GM23248 (cell line): ENCODE data around the gene MT1E. TPM values are rescaled to one million over a fixed set of nuclear protein-coding genes. Genes with fewer than 3 reads are reported as not detected.

Experiments
- DNase-seq: peaks from one replicate; pipeline ENCODE4 v3.0.0-alpha.2; 2015
- H2AFZ ChIP-seq: fragments of 200-600 bp; sonication (generic); 2 replicates; pipeline ENCODE4 v1.6.1; 2016; ENCODE audit warnings: antibody characterized with exemption
- H3F3A ChIP-seq: fragments of 200-600 bp; sonication (generic); 2 replicates; pipeline ENCODE4 v1.6.1; 2016; ENCODE audit warnings: mild to moderate bottlenecking, antibody characterized with exemption, mixed run types; ENCODE audit not compliant: insufficient read depth
- H3K27ac ChIP-seq: fragments of 200-600 bp; sonication (generic); 2 replicates; pipeline ENCODE4 v1.5.1; 2016; ENCODE audit warnings: mild to moderate bottlenecking
- H3K27me3 ChIP-seq: fragments of 200-600 bp; sonication (generic); replicated peaks from 2 replicates; pipeline ENCODE4 v1.6.1; 2016; ENCODE audit warnings: mild to moderate bottlenecking; ENCODE audit not compliant: insufficient read depth
- H3K36me3 ChIP-seq: fragments of 200-600 bp; sonication (generic); 2 replicates; pipeline ENCODE4 v1.6.1; 2016; ENCODE audit warnings: low read depth, mild to moderate bottlenecking
- H3K4me1 ChIP-seq: fragments of 200-600 bp; sonication (generic); 2 replicates; pipeline ENCODE4 v1.6.1; 2016; ENCODE audit warnings: mild to moderate bottlenecking; ENCODE audit not compliant: insufficient read depth
- H3K4me2 ChIP-seq: fragments of 200-600 bp; sonication (generic); one replicate; pipeline ENCODE4 v1.6.1; 2016; ENCODE audit warnings: mild to moderate bottlenecking; ENCODE audit not compliant: unreplicated experiment
- H3K4me3 ChIP-seq: fragments of 200-600 bp; sonication (generic); 2 replicates; pipeline ENCODE4 v1.5.1; 2016; ENCODE audit warnings: mild to moderate bottlenecking
- H3K79me2 ChIP-seq: fragments of 200-600 bp; sonication (generic); 2 replicates; pipeline ENCODE4 v1.6.1; 2016; ENCODE audit warnings: mild to moderate bottlenecking; ENCODE audit not compliant: insufficient read depth
- H3K9ac ChIP-seq: fragments of 200-600 bp; sonication (generic); 2 replicates; pipeline ENCODE4 v1.6.1; 2016; ENCODE audit warnings: mild to moderate bottlenecking
- H3K9me2 ChIP-seq: fragments of 200-600 bp; sonication (generic); 2 replicates; pipeline ENCODE4 v1.6.1; 2016; ENCODE audit warnings: mixed run types, mild to moderate bottlenecking, moderate library complexity; ENCODE audit not compliant: insufficient read depth
- H3K9me3 ChIP-seq: fragments of 200-600 bp; sonication (generic); one replicate; pipeline ENCODE4 v1.6.1; 2017; ENCODE audit warnings: low read depth
- H4K20me1 ChIP-seq: fragments of 200-600 bp; sonication (generic); 2 replicates; pipeline ENCODE4 v1.6.0; 2016; ENCODE audit not compliant: insufficient read depth
- EZH2 ChIP-seq: fragments of 200-600 bp; sonication (generic); IDR thresholded peaks from 2 replicates; pipeline ENCODE4 v1.6.1; 2018; ENCODE audit warnings: antibody characterized with exemption, mild to moderate bottlenecking; ENCODE audit not compliant: insufficient read depth, poor library complexity, severe bottlenecking
- EZH2phosphoT487 ChIP-seq: fragments of 200-600 bp; sonication (generic); IDR thresholded peaks from 2 replicates; pipeline ENCODE4 v1.6.1; 2018; ENCODE audit warnings: antibody characterized with exemption, moderate library complexity, mild to moderate bottlenecking, low read depth; ENCODE audit not compliant: insufficient read depth
- WGBS, 2 experiments: methylation state at CpG; one replicate each; pipeline ENCODE4 v1.1.6; 2015 to 2017; ENCODE audit warnings: low lambda C conversion rate in 2 of 2, low coverage in 1 of 2; ENCODE audit errors: missing lambda C conversion rate in 2 of 2; 5-methylcytosine and 5-hydroxymethylcytosine counted together
- in situ Hi-C: fragments of 300-500 bp; cut with MboI; formaldehyde crosslinking; loops from 2 replicates; pipeline ENCODE4 v1.15.0; 2020
- polyA plus RNA-seq: library from polyadenylated mRNA; unstranded; fragments of >200 nt; fragmentation: Nextera tagmentation; extraction: Ambion mirVana; gene quantifications from 2 replicates; pipeline ENCODE4 v1.2.1, GENCODE V29; 2016
- total RNA-seq: library from RNA; depleted of rRNA; stranded (reverse); fragments of >200 nt; shearing (Covaris generic); gene quantifications from 2 replicates; pipeline ENCODE4 v1.2.3, GENCODE V29; 2014

The MT1E gene
- total and polyA plus RNA-seq, 2 experiments from 2014 or later: 178 to 329 TPM

DNA sequence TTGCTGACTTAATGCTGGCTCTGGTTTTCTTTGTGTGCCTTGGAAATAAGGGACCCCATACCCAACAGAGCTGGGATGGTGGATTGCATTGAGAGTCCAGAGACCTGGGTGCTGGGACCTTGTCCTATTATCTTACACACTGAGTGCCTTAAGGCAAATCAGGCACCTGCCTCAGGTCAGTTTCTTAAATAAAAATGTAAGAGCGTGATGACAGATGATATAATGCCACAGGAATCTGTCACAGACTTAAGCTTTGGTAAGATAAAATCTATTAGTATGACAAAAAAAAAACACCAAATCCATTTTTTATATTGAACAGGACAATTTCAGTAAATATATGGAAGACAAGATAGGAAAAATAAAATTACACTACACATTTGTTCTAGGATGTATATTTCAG is 14.5 kb downstream of the MT1E start:
- in situ Hi-C loops: no loop called here
- 88 to 94% methylated on average over 1 of the region's 1 CpG for WGBS, 2 experiments
- no peaks in the 10 kb centered on the region for H3K36me3 ChIP-seq
- no peak overlapping the region for H2AFZ ChIP-seq
- H3K27me3 ChIP-seq: no peaks in the 10 kb centered on the region
- H3K27ac ChIP-seq: no peak overlapping the region
- no peaks in the 10 kb centered on the region for H4K20me1 ChIP-seq
- DNase-seq: no peak
- no peak for TF ChIP-seq EZH2phosphoT487
- TF ChIP-seq EZH2: no peak
- no peak overlapping the region for H3K9ac ChIP-seq
- no peaks in the 10 kb centered on the region for H3K9me2 ChIP-seq
- H3K9me3 ChIP-seq: no peaks in the 10 kb centered on the region
- no peaks in the 10 kb centered on the region for H3K4me1 ChIP-seq
- H3K4me2 ChIP-seq: no peak overlapping the region
- no peaks in the 10 kb centered on the region for H3F3A ChIP-seq
- no peak overlapping the region for H3K4me3 ChIP-seq
- H3K79me2 ChIP-seq: no peaks in the 10 kb centered on the region

DNA sequence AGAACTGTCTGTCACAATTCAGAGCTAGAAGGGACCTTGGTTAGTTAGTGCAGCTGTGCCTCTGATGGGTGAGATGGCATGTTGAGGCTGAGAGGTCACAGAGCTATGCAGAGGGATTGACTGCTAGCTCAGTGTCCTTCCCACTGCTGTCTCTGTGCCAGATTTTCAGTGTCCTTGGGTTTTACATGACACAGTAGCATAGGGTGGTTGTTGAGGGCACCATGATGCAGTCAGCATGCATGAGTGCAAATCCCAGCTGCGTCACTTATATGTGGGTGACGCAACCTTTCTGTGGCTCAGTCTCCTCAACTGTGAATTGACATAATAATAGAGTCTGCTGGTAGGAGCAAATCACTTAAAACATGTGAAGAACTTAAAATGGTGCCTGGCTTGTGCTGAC is 15.6 kb downstream of the MT1E start:
- H3K27ac ChIP-seq: no peak overlapping the region
- DNase-seq: no peak
- H3K9ac ChIP-seq: no peak overlapping the region
- in situ Hi-C loops: no loop called here
- no peaks in the 10 kb centered on the region for H3F3A ChIP-seq
- H3K9me2 ChIP-seq: no peaks in the 10 kb centered on the region
- no peak overlapping the region for H3K4me3 ChIP-seq
- 97 to 98% methylated on average over 2 of the region's 2 CpGs for WGBS, 2 experiments
- no peaks in the 10 kb centered on the region for H3K9me3 ChIP-seq
- H2AFZ ChIP-seq: no peak overlapping the region
- H4K20me1 ChIP-seq: no peaks in the 10 kb centered on the region
- TF ChIP-seq EZH2phosphoT487: no peak
- no peak for TF ChIP-seq EZH2
- no peak overlapping the region for H3K4me2 ChIP-seq
- no peaks in the 10 kb centered on the region for H3K27me3 ChIP-seq
- H3K36me3 ChIP-seq: no peaks in the 10 kb centered on the region
- no peaks in the 10 kb centered on the region for H3K79me2 ChIP-seq
- H3K4me1 ChIP-seq: no peaks in the 10 kb centered on the region

DNA sequence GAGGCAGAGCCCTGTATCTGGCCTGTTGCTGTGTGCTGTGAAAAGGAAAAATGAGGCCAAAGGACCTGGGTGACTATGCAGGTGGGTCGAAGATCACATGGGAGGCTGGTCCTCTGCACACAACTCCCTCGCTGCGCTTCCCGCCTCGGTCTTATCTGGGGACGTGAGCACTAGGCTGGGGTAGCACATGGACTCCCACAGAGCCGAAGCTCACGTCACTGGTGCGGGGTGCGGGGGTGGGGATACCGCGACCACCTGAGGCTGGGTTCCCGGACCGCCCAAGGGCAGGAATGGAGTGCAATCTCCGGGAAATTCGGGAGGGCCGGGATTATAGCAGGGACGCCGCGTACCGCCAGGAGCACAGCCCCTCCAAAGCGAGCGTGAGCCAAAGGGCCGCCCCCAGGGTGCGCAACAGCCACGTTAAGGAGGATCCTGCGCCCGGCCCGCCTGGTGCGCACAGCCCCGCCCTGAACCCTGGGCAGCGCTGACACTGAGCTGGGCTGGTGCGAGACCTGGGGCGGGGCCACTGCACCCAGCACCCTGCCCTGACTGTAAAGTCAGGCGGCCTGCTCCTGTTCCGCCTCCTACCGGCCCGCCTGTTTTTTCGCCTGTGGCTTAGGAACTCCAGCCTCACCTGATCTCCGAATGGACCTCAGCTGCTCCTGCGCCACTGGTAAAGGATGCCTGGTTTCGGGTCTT is 17.6 kb downstream of the MT1E start:
- TF ChIP-seq EZH2: no peak
- TF ChIP-seq EZH2phosphoT487: no peak
- peak overlapping the region; percentile 23 for H3K4me3 ChIP-seq
- no peaks in the 10 kb centered on the region for H3K36me3 ChIP-seq
- no peaks in the 10 kb centered on the region for H3K4me1 ChIP-seq
- H3F3A ChIP-seq: no peaks in the 10 kb centered on the region
- DNase-seq: peak; percentile 65
- in situ Hi-C loops: no loop called here
- H3K79me2 ChIP-seq: no peaks in the 10 kb centered on the region
- H3K27ac ChIP-seq: no peak overlapping the region
- H3K9me2 ChIP-seq: no peaks in the 10 kb centered on the region
- no peaks in the 10 kb centered on the region for H4K20me1 ChIP-seq
- no peak overlapping the region for H3K4me2 ChIP-seq
- peaks cover 12% of the 10 kb centered on the region for H3K27me3 ChIP-seq
- H2AFZ ChIP-seq: peak overlapping the region; percentile 56; the same call in 1 of the 2 replicates
- 21 to 26% methylated on average over 41 to 42 of the region's 42 CpGs for WGBS, 2 experiments
- H3K9me3 ChIP-seq: no peaks in the 10 kb centered on the region
- no peak overlapping the region for H3K9ac ChIP-seq

DNA sequence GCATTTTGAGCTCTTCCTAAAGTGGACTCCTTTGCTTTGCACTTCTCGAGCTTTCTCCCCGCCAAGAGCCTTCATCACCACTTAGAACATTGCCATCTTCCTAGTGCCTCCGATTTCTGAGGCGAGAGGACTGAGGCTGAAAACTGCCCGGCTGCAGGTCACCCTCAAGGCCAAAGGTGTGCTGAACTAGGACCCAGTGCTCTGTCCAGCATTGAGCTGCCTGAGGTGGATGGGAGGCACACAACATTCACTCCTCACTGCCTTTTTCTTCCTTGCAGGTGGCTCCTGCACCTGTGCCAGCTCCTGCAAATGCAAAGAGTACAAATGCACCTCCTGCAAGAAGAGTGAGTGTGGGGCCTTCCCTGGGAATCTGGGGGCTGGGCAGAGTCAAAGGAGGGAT is 18.3 kb downstream of the MT1E start:
- in situ Hi-C loops: no loop called here
- Histone ChIP-seq H2AFZ (peak overlapping the region; percentile 56; the same call in 1 of the 2 replicates), H3K27ac (no peak overlapping the region), H3K4me1 (no peaks in the 10 kb centered on the region), H3K9me2 (no peaks in the 10 kb centered on the region), H3K27me3 (peaks cover 12% of the 10 kb centered on the region), H3K9me3 (no peaks in the 10 kb centered on the region), H3K79me2 (no peaks in the 10 kb centered on the region), H3K4me3 (peak overlapping the region; percentile 23; the same call in 1 of the 2 replicates), H3K9ac (no peak overlapping the region), H3K4me2 (no peak overlapping the region), H3F3A (no peaks in the 10 kb centered on the region), H4K20me1 (no peaks in the 10 kb centered on the region), H3K36me3 (no peaks in the 10 kb centered on the region)
- DNase-seq: no peak
- TF ChIP-seq EZH2: no peak
- TF ChIP-seq EZH2phosphoT487: no peak
- 87 to 92% methylated on average over 5 of the region's 5 CpGs for WGBS, 2 experiments

DNA sequence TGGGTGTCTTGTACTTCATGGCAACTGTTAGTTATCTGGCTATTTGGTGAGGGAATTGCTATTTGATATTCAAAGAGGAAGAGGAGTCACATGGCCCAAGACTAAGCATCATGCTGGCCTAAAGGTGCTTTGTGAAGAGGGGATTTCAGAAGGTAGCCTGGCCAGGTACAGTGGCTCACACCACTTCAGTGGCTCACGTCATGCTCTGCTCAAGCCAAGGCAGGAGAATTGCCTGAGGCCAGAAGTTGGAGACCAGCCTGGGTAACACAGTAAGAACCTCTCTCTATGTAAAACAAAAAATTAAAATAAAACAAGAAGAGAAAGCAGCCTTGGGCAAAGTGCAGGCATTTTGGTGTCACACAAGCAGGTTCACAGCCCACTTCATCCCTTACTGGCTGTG is 19.7 kb downstream of the MT1E start:
- Histone ChIP-seq H3K27me3 (peaks cover 12% of the 10 kb centered on the region), H2AFZ (no peak overlapping the region), H3K9me2 (no peaks in the 10 kb centered on the region), H3F3A (no peaks in the 10 kb centered on the region), H3K4me1 (no peaks in the 10 kb centered on the region), H3K4me3 (no peak overlapping the region), H4K20me1 (no peaks in the 10 kb centered on the region), H3K36me3 (no peaks in the 10 kb centered on the region), H3K4me2 (no peak overlapping the region), H3K27ac (no peak overlapping the region), H3K79me2 (no peaks in the 10 kb centered on the region), H3K9ac (no peak overlapping the region), H3K9me3 (no peaks in the 10 kb centered on the region)
- 56 to 70% methylated on average over 1 of the region's 1 CpG for WGBS, 2 experiments
- in situ Hi-C loops: no loop called here
- no peak for DNase-seq
- TF ChIP-seq EZH2: no peak
- no peak for TF ChIP-seq EZH2phosphoT487
